DLD1 (cell line): Measurements from ENCODE around the gene NT5E.
"Not testable (repeated sequence)": the region's sequence is repeated elsewhere in the genome, so short reads cannot be mapped to it uniquely, and the experiment has no call there.

Experiments used
- in situ Hi-C: cut with HindIII; loops from 2 replicates; pipeline ENCODE4 v1.10.0; 2017; ENCODE audit warnings: low sequenced_read_pairs

The NT5E gene

GRCh38 chr6:85449818-85450759 lies at the start of gene NT5E:
Gene NT5E, plus strand, starts transcription at chr6:85450083. Its CDS starts 57 bp downstream, at chr6:85450140.
- in situ Hi-C loops, result no loop called here

GRCh38 chr6:85400331-85400730 lies 49.6 kb upstream of the NT5E start:
- in situ Hi-C loops, result no loop called here

- in situ Hi-C loops, result no loop called here
These were observed 48.5 kb upstream of the NT5E start for GRCh38 chr6:85401186-85402021.

GRCh38 chr6:85402071-85402470 lies 47.8 kb upstream of the NT5E start:
- in situ Hi-C loops, result no loop called here

GRCh38 chr6:85402922-85403321 lies 47.0 kb upstream of the NT5E start:
- in situ Hi-C loops, result no loop called here

- in situ Hi-C loops, result no loop called here
These were observed 46.4 kb upstream of the NT5E start for GRCh38 chr6:85403331-85404015.

GRCh38 chr6:85404016-85404563 lies 45.8 kb upstream of the NT5E start:
- in situ Hi-C loops, result not testable (repeated sequence)

- in situ Hi-C loops, result no loop called here
These were observed 45.2 kb upstream of the NT5E start for GRCh38 chr6:85404564-85405174.

- in situ Hi-C loops, result no loop called here
These were observed 44.6 kb upstream of the NT5E start for GRCh38 chr6:85405175-85405852.

GRCh38 chr6:85405853-85406198 lies 44.1 kb upstream of the NT5E start:
- in situ Hi-C loops, result no loop called here

GRCh38 chr6:85406641-85407075 lies 43.2 kb upstream of the NT5E start:
- in situ Hi-C loops, result no loop called here

GRCh38 chr6:85408039-85408438 lies 41.8 kb upstream of the NT5E start:
- in situ Hi-C loops, result no loop called here

- in situ Hi-C loops, result no loop called here
These were observed 36.9 kb upstream of the NT5E start for GRCh38 chr6:85412911-85413430.

- in situ Hi-C loops, result no loop called here
These were observed 33.8 kb upstream of the NT5E start for GRCh38 chr6:85416049-85416448.

- in situ Hi-C loops, result no loop called here
These were observed 33.1 kb upstream of the NT5E start for GRCh38 chr6:85416766-85417165.

GRCh38 chr6:85417336-85417735 lies 32.5 kb upstream of the NT5E start:
- in situ Hi-C loops, result no loop called here

- in situ Hi-C loops, result no loop called here
These were observed 31.8 kb upstream of the NT5E start for GRCh38 chr6:85418059-85418458.

GRCh38 chr6:85419046-85419759 lies 30.7 kb upstream of the NT5E start:
- in situ Hi-C loops, result no loop called here

- in situ Hi-C loops, result no loop called here
These were observed 29.3 kb upstream of the NT5E start for GRCh38 chr6:85420551-85420950.
